ENCODE data around the gene RGS7. TPM values are rescaled to one million over a fixed set of nuclear protein-coding genes. Genes with fewer than 3 reads are reported as not detected.

The RGS7 gene
- polyA plus RNA-seq, 1 donor from 2014 or later = 24.2 TPM

DNA sequence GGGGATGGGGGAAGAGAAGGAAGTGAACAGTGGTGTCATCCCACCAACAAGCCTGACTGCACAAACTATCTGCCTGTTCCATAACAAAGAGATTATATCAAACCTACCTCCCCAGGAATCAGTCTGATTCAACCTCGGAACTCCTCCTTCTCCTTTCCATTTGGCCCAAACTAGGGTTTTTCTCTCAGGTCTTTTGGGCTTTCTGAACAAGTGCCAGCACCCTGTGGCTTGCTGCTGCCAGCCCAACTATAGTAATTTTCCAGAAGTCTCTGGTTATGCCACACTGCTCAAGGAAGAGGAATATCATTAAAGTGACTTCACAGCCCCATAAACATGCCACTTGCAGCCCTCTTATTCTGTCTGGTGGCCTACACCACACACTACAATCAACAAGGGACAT lies 70.5 kb downstream of the RGS7 start:
- no peaks in the 10 kb centered on the region for H3F3A ChIP-seq (ENCODE audit: insufficient read depth, low read length, poor library complexity, severe bottlenecking)
- no peaks in the 10 kb centered on the region for H3K9me2 ChIP-seq (ENCODE audit: insufficient read depth, low read length)
- H3K4me2 ChIP-seq (ENCODE audit: low read length) = no peak overlapping the region
- no peak overlapping the region for H2AFZ ChIP-seq (ENCODE audit: low read depth, low read length)
- H3K9me3 ChIP-seq (ENCODE audit: low read length) = no peaks in the 10 kb centered on the region
- TF ChIP-seq POLR2AphosphoS5 (IDR thresholded peaks at IDR 0.05) (no peak), RAD21 (conservative IDR thresholded peaks at IDR 0.05) (no peak), EP300 (conservative IDR thresholded peaks at IDR 0.05; ENCODE audit: poor library complexity, severe bottlenecking) (no peak), CTCF (IDR thresholded peaks at IDR 0.05; ENCODE audit: poor library complexity, severe bottlenecking) (no peak), EZH2 (IDR thresholded peaks at IDR 0.05; ENCODE audit: borderline replicate concordance, insufficient read depth, low read length, poor library complexity, severe bottlenecking) (no peak), REST (IDR thresholded peaks at IDR 0.05; ENCODE audit: borderline replicate concordance) (no peak), TAF1 (IDR thresholded peaks at IDR 0.05; ENCODE audit: low read depth) (no peak), SMC3 (conservative IDR thresholded peaks at IDR 0.05; ENCODE audit: poor library complexity) (no peak), MXI1 (conservative IDR thresholded peaks at IDR 0.05; ENCODE audit: poor library complexity, severe bottlenecking) (no peak)
- H3K9ac ChIP-seq (ENCODE audit: low read length) = no peak overlapping the region
- no peaks in the 10 kb centered on the region for H3K27me3 ChIP-seq (ENCODE audit: insufficient read depth, low read depth, low read length)
- no peak overlapping the region for H3K4me3 ChIP-seq (ENCODE audit: low read length)
- no peaks in the 10 kb centered on the region for H4K20me1 ChIP-seq (ENCODE audit: insufficient read depth)
- no peak overlapping the region for H3K27ac ChIP-seq (ENCODE audit: low read length)
- H3K36me3 ChIP-seq (ENCODE audit: insufficient read depth, low read length) = no peaks in the 10 kb centered on the region
- H3K79me2 ChIP-seq (replicated peaks; ENCODE audit: insufficient read depth, low read length) = no peaks in the 10 kb centered on the region

DNA sequence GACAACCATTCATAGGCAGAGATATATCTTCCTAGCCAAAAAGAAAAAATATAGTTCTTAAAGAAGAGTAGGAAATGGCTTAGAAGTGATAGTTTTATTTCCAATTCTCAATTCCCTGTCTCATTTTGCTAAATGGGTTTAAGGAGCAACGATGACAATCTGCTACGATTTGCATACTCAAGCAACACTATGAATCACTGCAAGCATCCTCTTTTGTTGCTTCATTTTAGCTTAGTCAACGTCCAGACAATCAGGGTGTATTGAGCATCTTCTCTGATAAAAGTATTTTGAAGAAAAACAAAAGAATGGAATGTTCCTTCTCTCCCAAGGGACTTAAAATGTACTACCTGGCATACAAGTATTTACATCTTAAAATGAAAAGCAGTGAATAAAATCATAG lies 80.6 kb downstream of the RGS7 start:
- Histone ChIP-seq H3K9me3 (ENCODE audit: low read length) (no peaks in the 10 kb centered on the region), H3K36me3 (ENCODE audit: insufficient read depth, low read length) (no peaks in the 10 kb centered on the region), H3K27me3 (ENCODE audit: insufficient read depth, low read depth, low read length) (no peaks in the 10 kb centered on the region), H3F3A (ENCODE audit: insufficient read depth, low read length, poor library complexity, severe bottlenecking) (no peaks in the 10 kb centered on the region), H3K27ac (ENCODE audit: low read length) (no peak overlapping the region), H3K9me2 (ENCODE audit: insufficient read depth, low read length) (no peaks in the 10 kb centered on the region), H3K4me3 (ENCODE audit: low read length) (no peak overlapping the region), H2AFZ (ENCODE audit: low read depth, low read length) (no peak overlapping the region), H4K20me1 (ENCODE audit: insufficient read depth) (no peaks in the 10 kb centered on the region), H3K9ac (ENCODE audit: low read length) (no peak overlapping the region), H3K79me2 (replicated peaks; ENCODE audit: insufficient read depth, low read length) (no peaks in the 10 kb centered on the region), H3K4me2 (ENCODE audit: low read length) (no peak overlapping the region)
- TF ChIP-seq MXI1 (conservative IDR thresholded peaks at IDR 0.05; ENCODE audit: poor library complexity, severe bottlenecking) = no peak
- no peak for TF ChIP-seq TAF1 (IDR thresholded peaks at IDR 0.05; ENCODE audit: low read depth)
- TF ChIP-seq EP300 (conservative IDR thresholded peaks at IDR 0.05; ENCODE audit: poor library complexity, severe bottlenecking) = no peak
- no peak for TF ChIP-seq SMC3 (conservative IDR thresholded peaks at IDR 0.05; ENCODE audit: poor library complexity)
- no peak for TF ChIP-seq CTCF (IDR thresholded peaks at IDR 0.05; ENCODE audit: poor library complexity, severe bottlenecking)
- no peak for TF ChIP-seq REST (IDR thresholded peaks at IDR 0.05; ENCODE audit: borderline replicate concordance)
- no peak for TF ChIP-seq EZH2 (IDR thresholded peaks at IDR 0.05; ENCODE audit: borderline replicate concordance, insufficient read depth, low read length, poor library complexity, severe bottlenecking)
- TF ChIP-seq POLR2AphosphoS5 (IDR thresholded peaks at IDR 0.05) = no peak
- TF ChIP-seq RAD21 (conservative IDR thresholded peaks at IDR 0.05) = no peak
